ENCODE measurements around the gene COL19A1. TPM values are rescaled to one million over a fixed set of nuclear protein-coding genes. Genes with fewer than 3 reads are reported as not detected.

Gene COL19A1
- polyA plus RNA-seq, 1 of the 3 experiments (the other 2 are of a cell fraction) = 0.15 TPM

GRCh38 chr6:70164556-70164955, 298.2 kb downstream of the COL19A1 start (continued):
- TF ChIP-seq PBX3 (IDR thresholded peaks at IDR 0.05) = no peak
- no peak for TF ChIP-seq RCOR1 (IDR thresholded peaks at IDR 0.05; ENCODE audit: low read length)

- no peaks in the 10 kb centered on the region for H3K9me3 ChIP-seq
- H3K9ac ChIP-seq = no peak overlapping the region
- no peaks in the 10 kb centered on the region for H3K27me3 ChIP-seq (ENCODE audit: insufficient read depth)
- no peaks in the 10 kb centered on the region; the same call in 1 of the 2 replicates for H3K9me2 ChIP-seq
- ChIA-PET CTCF (interaction anchor here (0.5 to 1.2 kb wide), 2 partner anchors 9 to 21 kb away, joined by 3 to 4 read pairs; no protein-coding TSS in a partner anchor), POLR2A (no interaction called here)
- peak overlapping the region in 1 of 2 experiments; percentile 43; a peak in 1 of 4 replicates for H3K4me3 ChIP-seq (ENCODE audit: low read depth in 2 of 2, low read length in 1 of 2)
- H3K4me1 ChIP-seq (ENCODE audit: control insufficient read depth in 1 of 2, insufficient read depth in 2 of 2, low read depth in 1 of 2, low read length in 1 of 2) = no peaks in the 10 kb centered on the region
- H3K4me2 ChIP-seq = no peak overlapping the region
- H3K27ac ChIP-seq (ENCODE audit: low read depth in 2 of 2, low read length in 1 of 2) = no peak overlapping the region
- no peaks in the 10 kb centered on the region for H3F3A ChIP-seq (replicated peaks; ENCODE audit: insufficient read depth)
- WGBS (ENCODE audit: low lambda C conversion rate) = 70% methylated on average over 24 of the region's 24 CpGs
- DNase-seq = no peak
- H3K36me3 ChIP-seq (replicated peaks in 1 of 2; ENCODE audit: control insufficient read depth in 1 of 2, insufficient read depth in 2 of 2, low read length in 1 of 2) = no peaks in the 10 kb centered on the region
- no peaks in the 10 kb centered on the region for H4K20me1 ChIP-seq (ENCODE audit: insufficient read depth)
- H3K79me2 ChIP-seq (ENCODE audit: insufficient read depth) = no peaks in the 10 kb centered on the region
- no peak overlapping the region for H2AFZ ChIP-seq (ENCODE audit: low read depth)
- TF ChIP-seq EZH2phosphoT487 (IDR thresholded peaks at IDR 0.05; ENCODE audit: borderline replicate concordance, low read depth) = no peak
- TF ChIP-seq RXRA (IDR thresholded peaks at IDR 0.05; ENCODE audit: borderline replicate concordance, low read depth) = no peak
- no peak for TF ChIP-seq ELF1 (IDR thresholded peaks at IDR 0.05)
- TF ChIP-seq CTCF (IDR thresholded peaks at IDR 0.05) = peak; percentile 19; the same call in 1 of the 2 replicates
- no peak for TF ChIP-seq POLR2AphosphoS5 (IDR thresholded peaks at IDR 0.05; ENCODE audit: low read depth, low read length)
- no peak for TF ChIP-seq SIN3A (IDR thresholded peaks at IDR 0.05; ENCODE audit: borderline replicate concordance, low read depth, low read length)
- TF ChIP-seq CHD2 (IDR thresholded peaks at IDR 0.05; ENCODE audit: low read length, partially characterized antibody) = no peak
- TF ChIP-seq RAD21 (IDR thresholded peaks at IDR 0.05; ENCODE audit: low read length) = peak; percentile 32; the same call in 1 of the 2 replicates
- TF ChIP-seq GATA2 (CRISPR knock-in tag; IDR thresholded peaks at IDR 0.05) = no peak
- no peak for TF ChIP-seq SMC3 (IDR thresholded peaks at IDR 0.05; ENCODE audit: low read depth, low read length)
- TF ChIP-seq RCOR1 (IDR thresholded peaks at IDR 0.05; ENCODE audit: low read length) = no peak
Measured at GRCh38 chr6:70166088-70166958, 300.0 kb downstream of the COL19A1 start.

Data from SK-N-SH (cell line).